HCT116 (cell line): ENCODE data around the gene FAN1. TPM values are rescaled to one million over a fixed set of nuclear protein-coding genes. Genes with fewer than 3 reads are reported as not detected.

Experiments
- ATAC-seq: fragments of 200-7000 bp; cut with Tn5 transposase; 2 replicates; pipeline ENCODE4 v1.9.1; 2020; ENCODE audit warnings: mild to moderate bottlenecking, moderate library complexity
- BruUV-seq: library from RNA; stranded (reverse); fragments of 400-500 nt; replicated peaks from 2 replicates; lab custom pipeline; 2021; lab: Mats Ljungman, UMichigan
- CTCF ChIA-PET: fragments of 300-600 bp; sonication (Branson Sonifier 250); formaldehyde crosslinking; loops from one replicate; lab custom pipeline; 2021; ENCODE audit warnings: antibody characterized with exemption; lab: Charles Lee
- POLR2A ChIA-PET: fragments of 300-600, 350-600 bp; sonication (Branson Sonifier 250); formaldehyde crosslinking; loops from one replicate; lab custom pipeline; 2021; ENCODE audit warnings: antibody characterized with exemption; lab: Charles Lee
- RAD21 ChIA-PET, 2 experiments: fragments of 300-600 bp; sonication (Branson Sonifier 250); formaldehyde crosslinking; loops; one replicate each; lab custom pipeline; 2023; ENCODE audit warnings: low total read pairs in 2 of 2; ENCODE audit not compliant: uncharacterized antibody in 2 of 2, unreplicated experiment in 2 of 2, low non-redundant PET in 1 of 2; lab: Charles Lee
- DNase-seq: peaks from one replicate; pipeline ENCODE4 v3.0.0-alpha.2; 2010; ENCODE audit warnings: low read depth, low spot score
- H2AFZ ChIP-seq: fragments of 200-600 bp; shearing (Covaris generic), sonication (generic); 2 replicates; pipeline ENCODE4 v1.6.1; 2017; ENCODE audit warnings: low read depth, mixed run types, mixed read lengths, antibody characterized with exemption, low read length; ENCODE audit not compliant: poor library complexity, severe bottlenecking
- H3K27ac ChIP-seq: 2 replicates; pipeline ENCODE4 v1.5.1; 2012; ENCODE audit warnings: low read depth, low read length
- H3K27me3 ChIP-seq: fragments of 200-600 bp; sonication (generic); 2 replicates; pipeline ENCODE4 v1.6.1; 2016; ENCODE audit warnings: mixed run types, low read length, mixed read lengths; ENCODE audit not compliant: insufficient read depth
- H3K36me3 ChIP-seq, 2 experiments: fragments of 200-500 bp in 1 of 2; fragments of 200-600 bp in 1 of 2; sonication (Bioruptor generic) in 1 of 2; sonication (generic) in 1 of 2; 2 replicates each; pipeline versions ENCODE4 v1.5.1 to v1.6.1; 2014 to 2016; ENCODE audit warnings: low read length in 2 of 2, inconsistent platforms in 1 of 2, mixed read lengths in 1 of 2, mixed run types in 1 of 2; ENCODE audit not compliant: insufficient read depth in 2 of 2, control insufficient read depth in 1 of 2
- H3K4me1 ChIP-seq, 2 experiments: fragments of 200-600 bp in 1 of 2; sonication (generic) in 1 of 2; 2 replicates each; pipeline versions ENCODE4 v1.5.1 to v1.6.1; 2012 to 2017; ENCODE audit warnings: low read length in 2 of 2, inconsistent platforms in 1 of 2, mild to moderate bottlenecking in 1 of 2, mixed read lengths in 1 of 2, mixed run types in 1 of 2, moderate library complexity in 1 of 2; ENCODE audit not compliant: insufficient read depth in 2 of 2, control insufficient read depth in 1 of 2
- H3K4me2 ChIP-seq: fragments of 200-600 bp; sonication (generic); 2 replicates; pipeline ENCODE4 v1.6.1; 2017; ENCODE audit warnings: mixed run types, low read length, mixed read lengths
- H3K4me3 ChIP-seq, 2 experiments: fragments of 200-600 bp in 1 of 2; sonication (generic) in 1 of 2; replicated peaks in 1 of 2; 2 replicates each; pipeline ENCODE4 v1.5.1; 2011 to 2016; ENCODE audit warnings: low read length in 2 of 2, control low read depth in 1 of 2, low read depth in 1 of 2, mild to moderate bottlenecking in 1 of 2, mixed read lengths in 1 of 2, mixed run types in 1 of 2
- H3K79me2 ChIP-seq: fragments of 200-600 bp; sonication (generic); 2 replicates; pipeline ENCODE4 v1.6.1; 2017; ENCODE audit warnings: mild to moderate bottlenecking, mixed run types, low read length, moderate library complexity, mixed read lengths; ENCODE audit not compliant: insufficient read depth
- H3K9ac ChIP-seq: fragments of 200-600 bp; sonication (generic); 2 replicates; pipeline ENCODE4 v1.6.1; 2016; ENCODE audit warnings: low read length, mixed read lengths
- H3K9me2 ChIP-seq: fragments of 200-600 bp; sonication (generic), shearing (Covaris generic); 2 replicates; pipeline ENCODE4 v1.6.1; 2017; ENCODE audit warnings: mixed run types, mild to moderate bottlenecking, moderate library complexity; ENCODE audit not compliant: insufficient read depth
- H3K9me3 ChIP-seq, 2 experiments: fragments of 200-500 bp in 1 of 2; fragments of 200-600 bp in 1 of 2; sonication (Bioruptor generic) in 1 of 2; sonication (generic) in 1 of 2; 2 replicates each; pipeline ENCODE4 v1.6.1; 2014 to 2017; ENCODE audit warnings: low read length in 2 of 2, mixed read lengths in 2 of 2, inconsistent platforms in 1 of 2, low read depth in 1 of 2, mild to moderate bottlenecking in 1 of 2, mixed run types in 1 of 2, moderate library complexity in 1 of 2; ENCODE audit not compliant: control insufficient read depth in 1 of 2, insufficient read depth in 1 of 2
- H4K20me1 ChIP-seq: fragments of 200-600 bp; sonication (generic), shearing (Covaris generic); 2 replicates; pipeline ENCODE4 v1.6.1; 2017; ENCODE audit warnings: mixed run types, mild to moderate bottlenecking, moderate library complexity; ENCODE audit not compliant: insufficient read depth
- CEBPB ChIP-seq: IDR thresholded peaks from 2 replicates; pipeline ENCODE4 v1.6.1; 2012; ENCODE audit warnings: low read depth
- CTCF ChIP-seq, 3 experiments: fragments of 200-600 bp in 1 of 3; sonication (generic) in 1 of 3; IDR thresholded peaks in 2 of 3; conservative IDR thresholded peaks in 1 of 3; 2 replicates each; pipeline ENCODE4 v1.5.1; 2012 to 2017; ENCODE audit warnings: low read depth in 2 of 3, low read length in 2 of 3, antibody characterized with exemption in 1 of 3, borderline replicate concordance in 1 of 3, control low read depth in 1 of 3, mild to moderate bottlenecking in 1 of 3, mixed read lengths in 1 of 3, mixed run types in 1 of 3, moderate library complexity in 1 of 3; ENCODE audit not compliant: insufficient read depth in 1 of 3
- EGR1 ChIP-seq: IDR thresholded peaks from 2 replicates; pipeline ENCODE4 v1.6.1; 2012; ENCODE audit warnings: low read depth
- ELF1 ChIP-seq: IDR thresholded peaks from 2 replicates; pipeline ENCODE4 v1.6.1; 2012; ENCODE audit warnings: low read depth, borderline replicate concordance
- EZH2 ChIP-seq: fragments of 200-600 bp; sonication (generic); IDR thresholded peaks from 2 replicates; pipeline ENCODE4 v1.6.1; 2017; ENCODE audit warnings: antibody characterized with exemption, mixed run types
- EZH2phosphoT487 ChIP-seq: fragments of 200-600 bp; IDR thresholded peaks from 2 replicates; pipeline ENCODE4 v1.6.1; 2018; ENCODE audit warnings: antibody characterized with exemption, borderline replicate concordance
- FOSL1 ChIP-seq: IDR thresholded peaks from 2 replicates; pipeline ENCODE4 v1.6.1; 2012; ENCODE audit warnings: low read depth
- JUND ChIP-seq: IDR thresholded peaks from 2 replicates; pipeline ENCODE4 v1.6.1; 2012
- MAX ChIP-seq: IDR thresholded peaks from 2 replicates; pipeline ENCODE4 v1.6.1; 2012
- POLR2A ChIP-seq: IDR thresholded peaks from 2 replicates; pipeline ENCODE4 v1.7.0; 2011; ENCODE audit warnings: borderline replicate concordance; ENCODE audit not compliant: insufficient read depth, insufficient read length; ENCODE audit errors: extremely low read depth
- RAD21 ChIP-seq: IDR thresholded peaks from 2 replicates; pipeline ENCODE4 v1.6.1; 2012; ENCODE audit warnings: low read depth, mild to moderate bottlenecking
- REST ChIP-seq: IDR thresholded peaks from 2 replicates; pipeline ENCODE4 v1.6.1; 2012; ENCODE audit warnings: low read depth
- SIN3A ChIP-seq: IDR thresholded peaks from 2 replicates; pipeline ENCODE4 v1.6.1; 2012; ENCODE audit warnings: low read depth
- SP1 ChIP-seq: IDR thresholded peaks from 2 replicates; pipeline ENCODE4 v1.6.1; 2012; ENCODE audit warnings: low read depth
- TCF7L2 ChIP-seq: IDR thresholded peaks from 2 replicates; pipeline ENCODE4 v1.7.0; 2011; ENCODE audit warnings: borderline replicate concordance, inconsistent platforms; ENCODE audit not compliant: insufficient read depth, insufficient read length; ENCODE audit errors: extremely low read depth
- YY1 ChIP-seq: IDR thresholded peaks from 2 replicates; pipeline ENCODE4 v1.6.1; 2011; ENCODE audit warnings: low read length, low read depth, moderate library complexity, mild to moderate bottlenecking; ENCODE audit not compliant: insufficient replicate concordance; ENCODE audit errors: extremely low read depth
- ZBTB33 ChIP-seq: IDR thresholded peaks from 2 replicates; pipeline ENCODE4 v1.6.1; 2011; ENCODE audit warnings: mild to moderate bottlenecking, low read length, moderate library complexity; ENCODE audit not compliant: insufficient replicate concordance; ENCODE audit errors: extremely low read depth
- ZNF274 ChIP-seq: fragments of 200-500 bp; sonication (Bioruptor generic); IDR thresholded peaks from 2 replicates; pipeline ENCODE4 v1.6.1; 2014; ENCODE audit warnings: mild to moderate bottlenecking, low read depth, low read length, inconsistent platforms
- intact Hi-C: fragments of 100-400 bp; cut with micrococcal nuclease; formaldehyde crosslinking; loops from 2 replicates; pipeline ENCODE4 v1.10.0; 2022
- total RNA-seq: library from RNA; stranded (reverse); gene quantifications from one replicate; pipeline ENCODE4 v1.2.1, GENCODE V29; 2021; ENCODE audit not compliant: unreplicated experiment

The FAN1 gene
- total RNA-seq, 1 experiment from 2014 or later = 17.4 TPM

- no peak for TF ChIP-seq CTCF (IDR thresholded peaks at IDR 0.05 in 2 of 3, conservative IDR thresholded peaks at IDR 0.05 in 1 of 3; ENCODE audit: borderline replicate concordance in 1 of 3, insufficient read depth in 1 of 3, low read depth in 2 of 3, low read length in 2 of 3)
Observed at GRCh38 chr15:30917013-30917412, 13.3 kb downstream of the FAN1 start (continued).

- Histone ChIP-seq H3K9me3 (no peaks in the 10 kb centered on the region), H3K27me3 (no peaks in the 10 kb centered on the region), H3K4me1 (peaks cover 0 to 2% of the 10 kb centered on the region in 2 experiments; a peak in 1 of 4 replicates), H4K20me1 (no peaks in the 10 kb centered on the region), H2AFZ (no peak overlapping the region), H3K79me2 (0 out of 2 replicates have a peak, but pooled peaks cover 7% of the 10 kb centered on the region), H3K36me3 (peaks cover 29 to 43% of the 10 kb centered on the region in 2 experiments), H3K4me3 (no peak overlapping the region), H3K4me2 (no peak overlapping the region), H3K27ac (no peak overlapping the region), H3K9ac (no peak overlapping the region), H3K9me2 (no peaks in the 10 kb centered on the region)
- ChIA-PET POLR2A (no interaction called here), CTCF (no interaction called here), RAD21 (no interaction called here)
- DNase-seq (no peak), ATAC-seq (no peak)
- TF ChIP-seq ELF1 (no peak), POLR2A (no peak), EZH2phosphoT487 (no peak), MAX (no peak), CEBPB (no peak), FOSL1 (no peak), ZBTB33 (no peak), EGR1 (no peak), ZNF274 (no peak), SP1 (no peak), REST (no peak), JUND (no peak), YY1 (no peak), SIN3A (no peak), EZH2 (no peak), TCF7L2 (no peak), RAD21 (no peak)
- intact Hi-C loops = no loop called here
- BruUV-seq = no TSS peak
Observed at GRCh38 chr15:30917675-30918074, 14.0 kb downstream of the FAN1 start.
